IPS-18a (cell line): ENCODE data around the gene ARMC7.

ENCODE experiments used
- H3K27ac ChIP-seq: one replicate; pipeline ENCODE4 v1.5.1; 2013; ENCODE audit warnings: low read length
- H3K27me3 ChIP-seq: one replicate; pipeline ENCODE4 v1.6.1; 2013; ENCODE audit warnings: mild to moderate bottlenecking, low read length; ENCODE audit not compliant: control insufficient read depth, insufficient read depth
- H3K36me3 ChIP-seq: one replicate; pipeline ENCODE4 v1.6.1; 2013; ENCODE audit warnings: low read depth, low read length; ENCODE audit not compliant: control insufficient read depth
- H3K4me1 ChIP-seq: one replicate; pipeline ENCODE4 v1.6.1; 2013; ENCODE audit warnings: low read depth, low read length; ENCODE audit not compliant: control insufficient read depth
- H3K4me3 ChIP-seq: one replicate; pipeline ENCODE4 v1.5.1; 2013; ENCODE audit warnings: low read length
- H3K9ac ChIP-seq: one replicate; pipeline ENCODE4 v1.6.1; 2013; ENCODE audit warnings: mild to moderate bottlenecking, low read length, moderate library complexity
- H3K9me3 ChIP-seq: one replicate; pipeline ENCODE4 v1.6.1; 2013; ENCODE audit warnings: low read depth, low read length; ENCODE audit not compliant: control insufficient read depth

ARMC7 gene

GRCh38 chr17:75109407-75110233, at the start of gene ARMC7:
Gene ARMC7, plus strand, starts transcription at chr17:75109969. Its CDS starts 320 bp downstream, at chr17:75110289.
- H3K4me1 ChIP-seq, result peaks cover 5% of the 10 kb centered on the region
- no peak within 1 kb of the TSS for H3K27ac ChIP-seq
- H3K4me3 ChIP-seq, result peak within 1 kb of the TSS; percentile 72
- peak within 1 kb of the TSS; percentile 40 for H3K9ac ChIP-seq
- no peaks in the 10 kb centered on the region for H3K9me3 ChIP-seq
- H3K27me3 ChIP-seq, result peaks cover 12% of the 10 kb centered on the region
- no peaks in the 10 kb centered on the region for H3K36me3 ChIP-seq

GRCh38 chr17:75060434-75061054, 49.2 kb upstream of the ARMC7 start:
- Histone ChIP-seq H3K4me3 (no peak overlapping the region), H3K9me3 (no peaks in the 10 kb centered on the region), H3K9ac (no peak overlapping the region), H3K4me1 (no peaks in the 10 kb centered on the region), H3K36me3 (peaks cover 59% of the 10 kb centered on the region), H3K27ac (no peak overlapping the region), H3K27me3 (no peaks in the 10 kb centered on the region)

GRCh38 chr17:75061055-75061438, 48.7 kb upstream of the ARMC7 start:
- no peak overlapping the region for H3K27ac ChIP-seq
- H3K27me3 ChIP-seq, result no peaks in the 10 kb centered on the region
- H3K36me3 ChIP-seq, result peaks cover 58% of the 10 kb centered on the region
- no peak overlapping the region for H3K9ac ChIP-seq
- no peaks in the 10 kb centered on the region for H3K4me1 ChIP-seq
- no peak overlapping the region for H3K4me3 ChIP-seq
- no peaks in the 10 kb centered on the region for H3K9me3 ChIP-seq

- no peaks in the 10 kb centered on the region for H3K4me1 ChIP-seq
- no peaks in the 10 kb centered on the region for H3K9me3 ChIP-seq
- H3K27me3 ChIP-seq, result no peaks in the 10 kb centered on the region
- peaks cover 53% of the 10 kb centered on the region for H3K36me3 ChIP-seq
- no peak overlapping the region for H3K9ac ChIP-seq
- no peak overlapping the region for H3K27ac ChIP-seq
- H3K4me3 ChIP-seq, result no peak overlapping the region
These were observed 48.2 kb upstream of the ARMC7 start for GRCh38 chr17:75061618-75062017.

GRCh38 chr17:75063201-75063600, 46.6 kb upstream of the ARMC7 start:
- H3K36me3 ChIP-seq, result peaks cover 52% of the 10 kb centered on the region
- H3K27ac ChIP-seq, result no peak overlapping the region
- no peak overlapping the region for H3K9ac ChIP-seq
- H3K9me3 ChIP-seq, result no peaks in the 10 kb centered on the region
- no peaks in the 10 kb centered on the region for H3K27me3 ChIP-seq
- no peak overlapping the region for H3K4me3 ChIP-seq
- no peaks in the 10 kb centered on the region for H3K4me1 ChIP-seq

- H3K27ac ChIP-seq, result no peak overlapping the region
- no peaks in the 10 kb centered on the region for H3K9me3 ChIP-seq
- no peaks in the 10 kb centered on the region for H3K27me3 ChIP-seq
- H3K9ac ChIP-seq, result no peak overlapping the region
- H3K36me3 ChIP-seq, result peaks cover 52% of the 10 kb centered on the region
- H3K4me1 ChIP-seq, result no peaks in the 10 kb centered on the region
- H3K4me3 ChIP-seq, result no peak overlapping the region
These were observed 46.1 kb upstream of the ARMC7 start for GRCh38 chr17:75063626-75064025.

- no peaks in the 10 kb centered on the region for H3K4me1 ChIP-seq
- no peak overlapping the region for H3K9ac ChIP-seq
- no peaks in the 10 kb centered on the region for H3K9me3 ChIP-seq
- no peak overlapping the region for H3K27ac ChIP-seq
- no peak overlapping the region for H3K4me3 ChIP-seq
- peaks cover 52% of the 10 kb centered on the region for H3K36me3 ChIP-seq
- no peaks in the 10 kb centered on the region for H3K27me3 ChIP-seq
These were observed 45.7 kb upstream of the ARMC7 start for GRCh38 chr17:75064040-75064439.

- H3K36me3 ChIP-seq, result peaks cover 49% of the 10 kb centered on the region
- H3K9me3 ChIP-seq, result no peaks in the 10 kb centered on the region
- no peak overlapping the region for H3K9ac ChIP-seq
- no peaks in the 10 kb centered on the region for H3K4me1 ChIP-seq
- H3K27ac ChIP-seq, result no peak overlapping the region
- H3K27me3 ChIP-seq, result no peaks in the 10 kb centered on the region
- H3K4me3 ChIP-seq, result no peak overlapping the region
These were observed 45.3 kb upstream of the ARMC7 start for GRCh38 chr17:75064460-75064859.

- Histone ChIP-seq H3K27ac (no peak overlapping the region), H3K4me3 (no peak overlapping the region), H3K9ac (no peak overlapping the region), H3K36me3 (peaks cover 45% of the 10 kb centered on the region), H3K27me3 (no peaks in the 10 kb centered on the region), H3K9me3 (no peaks in the 10 kb centered on the region), H3K4me1 (no peaks in the 10 kb centered on the region)
These were observed 44.8 kb upstream of the ARMC7 start for GRCh38 chr17:75064867-75065561.

GRCh38 chr17:75065562-75066151, 44.1 kb upstream of the ARMC7 start:
- no peak overlapping the region for H3K27ac ChIP-seq
- H3K9me3 ChIP-seq, result no peaks in the 10 kb centered on the region

GRCh38 chr17:75067856-75068255, 41.9 kb upstream of the ARMC7 start:
- Histone ChIP-seq H3K4me3 (no peak overlapping the region), H3K36me3 (peaks cover 24% of the 10 kb centered on the region), H3K27me3 (no peaks in the 10 kb centered on the region), H3K27ac (no peak overlapping the region), H3K9me3 (no peaks in the 10 kb centered on the region), H3K9ac (no peak overlapping the region), H3K4me1 (no peaks in the 10 kb centered on the region)

More at GRCh38 chr17:75065562-75066151, 44.1 kb upstream of the ARMC7 start:
- Histone ChIP-seq H3K27me3 (no peaks in the 10 kb centered on the region), H3K9ac (no peak overlapping the region), H3K4me3 (no peak overlapping the region), H3K36me3 (peaks cover 42% of the 10 kb centered on the region), H3K4me1 (no peaks in the 10 kb centered on the region)
